Jurkat, Clone E6-1 (cell line): Measurements from ENCODE around the gene KRTAP8-1. TPM values are rescaled to one million over a fixed set of nuclear protein-coding genes. Genes with fewer than 3 reads are reported as not detected.

Experiments
- DNase-seq: peaks from one replicate; pipeline ENCODE4 v3.0.0-alpha.2; 2011; ENCODE audit warnings: low read depth, low spot score
- H3K4me3 ChIP-seq: 2 replicates; pipeline ENCODE4 v1.5.1; 2011; ENCODE audit warnings: mild to moderate bottlenecking, low read length, control low read depth, moderate library complexity
- polyA plus RNA-seq: library from polyadenylated mRNA; unstranded; fragments of >200 nt; gene quantifications from one replicate; pipeline ENCODE4 v1.2.1, GENCODE V29; 2012; ENCODE audit warnings: missing spikeins; ENCODE audit not compliant: insufficient read length, insufficient read depth

The KRTAP8-1 gene, protein sequence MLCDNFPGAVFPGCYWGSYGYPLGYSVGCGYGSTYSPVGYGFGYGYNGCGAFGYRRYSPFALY
- polyA plus RNA-seq, result not detected

DNA sequence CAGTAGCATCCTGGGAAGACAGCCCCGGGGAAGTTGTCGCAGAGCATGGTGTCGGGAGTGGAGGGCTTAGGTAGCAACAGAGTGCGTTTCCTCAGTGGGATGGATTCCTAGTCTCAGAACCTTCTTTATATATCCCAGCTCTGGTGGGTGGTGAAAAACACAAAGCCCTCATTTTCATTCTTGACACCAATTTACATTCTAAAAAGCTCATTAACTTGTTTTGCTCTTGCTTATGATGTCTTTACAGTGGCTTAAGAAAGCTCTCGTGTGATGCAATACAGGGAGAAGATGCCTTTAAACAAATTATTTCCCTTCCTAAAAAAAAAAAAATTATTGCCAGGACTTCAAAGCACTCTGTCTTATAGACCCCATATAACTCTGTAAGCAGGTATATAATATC is at the start of gene KRTAP8-1:
Gene KRTAP8-1, minus strand, starts transcription at position 101 of the 400 bp plus-strand sequence. Its CDS starts 54 bp downstream, at position 47.
- no peak for DNase-seq
- no peak within 1 kb of the TSS for H3K4me3 ChIP-seq

GRCh38 chr21:30847627-30848500 is 34.8 kb upstream of the KRTAP8-1 start:
- DNase-seq, result no peak
- no peak overlapping the region for H3K4me3 ChIP-seq

- no peak overlapping the region for H3K4me3 ChIP-seq
- peak; percentile 1 for DNase-seq
Observed at GRCh38 chr21:30842990-30843389, 29.9 kb upstream of the KRTAP8-1 start.

DNA sequence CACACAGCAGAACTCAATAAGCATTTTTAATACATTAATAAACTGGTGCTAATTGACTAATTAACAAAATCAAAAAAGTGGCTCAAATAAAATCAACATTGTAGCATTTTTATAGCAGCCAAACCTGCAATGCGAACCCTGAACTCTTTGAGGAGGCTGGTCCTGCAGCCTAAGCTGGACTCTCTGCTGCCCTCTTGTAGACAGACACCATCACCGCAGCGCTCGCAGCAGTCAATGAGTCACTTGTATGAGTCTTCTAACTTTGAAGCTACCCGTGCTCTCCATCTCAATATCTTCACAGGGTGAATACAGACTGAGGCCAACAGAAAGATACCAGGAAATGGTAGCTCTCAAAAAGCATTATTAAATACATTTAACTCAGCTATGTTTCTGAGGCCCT is 26.2 kb upstream of the KRTAP8-1 start:
- DNase-seq, result peak; percentile 28
- H3K4me3 ChIP-seq, result no peak overlapping the region

GRCh38 chr21:30838536-30838935 is 25.5 kb upstream of the KRTAP8-1 start:
- DNase-seq, result no peak
- H3K4me3 ChIP-seq, result no peak overlapping the region

GRCh38 chr21:30831194-30831765 is 18.2 kb upstream of the KRTAP8-1 start:
- DNase-seq, result peak; percentile 19
- no peak overlapping the region for H3K4me3 ChIP-seq

GRCh38 chr21:30829659-30830058 is 16.6 kb upstream of the KRTAP8-1 start, which contains the start of gene KRTAP7-1:
Gene KRTAP7-1 (minus strand): TSS chr21:30829759. CDS start chr21:30829698, 61 bp downstream.
- DNase-seq, result no peak
- H3K4me3 ChIP-seq, result no peak within 1 kb of the TSS

DNA sequence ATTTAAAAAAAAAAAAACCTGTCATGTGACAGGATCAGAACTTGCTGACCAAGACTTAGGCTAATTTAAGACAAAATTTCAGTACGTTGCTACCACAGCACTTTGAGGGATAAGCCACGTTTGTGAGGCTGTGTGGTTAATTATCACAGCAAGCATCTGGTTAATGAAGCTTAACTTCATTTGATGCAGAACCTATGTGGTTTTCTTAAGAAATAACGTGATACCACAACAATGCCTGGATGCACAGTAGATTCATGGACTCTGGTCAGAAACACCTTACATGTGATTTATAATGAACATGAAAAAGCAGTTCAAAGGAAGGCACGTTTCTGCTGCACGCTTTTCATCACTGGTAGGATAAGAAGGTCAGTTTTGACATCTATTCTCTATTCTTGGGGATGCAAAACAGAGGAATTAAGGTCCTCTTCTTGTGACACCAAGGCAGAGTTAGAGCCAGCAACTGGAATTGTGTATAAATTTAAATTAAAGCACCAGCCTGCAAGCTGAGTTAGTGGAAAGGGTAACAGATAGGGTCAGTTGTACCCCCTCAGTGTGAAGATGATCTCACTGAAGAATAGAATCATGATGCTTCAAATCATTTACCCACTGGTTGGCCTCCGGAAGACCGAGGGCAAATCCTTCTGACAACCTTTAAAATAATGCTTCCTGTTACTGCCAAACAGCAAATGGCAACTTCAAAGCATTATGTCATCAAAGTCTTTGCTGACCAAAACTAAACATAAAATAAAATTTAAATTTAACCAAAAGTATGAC is 6.0 kb upstream of the KRTAP8-1 start:
- no peak overlapping the region for H3K4me3 ChIP-seq
- DNase-seq, result no peak

DNA sequence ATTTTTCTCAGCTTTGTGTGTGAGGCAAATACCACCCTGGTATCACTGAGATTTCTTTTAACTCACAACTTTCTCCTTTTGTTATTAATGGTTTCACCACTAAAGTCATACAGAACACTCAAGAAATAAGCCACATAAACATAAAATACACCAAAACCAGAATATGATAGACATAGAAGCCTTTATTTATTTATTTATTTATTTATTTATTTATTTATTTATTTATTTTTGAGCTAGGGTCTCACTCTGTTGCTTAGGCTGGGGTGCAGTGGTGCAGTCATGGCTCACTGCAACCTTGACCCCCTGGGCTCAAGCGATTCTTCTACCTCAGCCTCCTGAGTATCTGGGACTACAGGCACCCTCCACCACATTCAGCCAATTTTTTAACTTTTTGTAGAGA is 12.5 kb downstream of the KRTAP8-1 start:
- H3K4me3 ChIP-seq, result no peak overlapping the region
- no peak for DNase-seq

DNA sequence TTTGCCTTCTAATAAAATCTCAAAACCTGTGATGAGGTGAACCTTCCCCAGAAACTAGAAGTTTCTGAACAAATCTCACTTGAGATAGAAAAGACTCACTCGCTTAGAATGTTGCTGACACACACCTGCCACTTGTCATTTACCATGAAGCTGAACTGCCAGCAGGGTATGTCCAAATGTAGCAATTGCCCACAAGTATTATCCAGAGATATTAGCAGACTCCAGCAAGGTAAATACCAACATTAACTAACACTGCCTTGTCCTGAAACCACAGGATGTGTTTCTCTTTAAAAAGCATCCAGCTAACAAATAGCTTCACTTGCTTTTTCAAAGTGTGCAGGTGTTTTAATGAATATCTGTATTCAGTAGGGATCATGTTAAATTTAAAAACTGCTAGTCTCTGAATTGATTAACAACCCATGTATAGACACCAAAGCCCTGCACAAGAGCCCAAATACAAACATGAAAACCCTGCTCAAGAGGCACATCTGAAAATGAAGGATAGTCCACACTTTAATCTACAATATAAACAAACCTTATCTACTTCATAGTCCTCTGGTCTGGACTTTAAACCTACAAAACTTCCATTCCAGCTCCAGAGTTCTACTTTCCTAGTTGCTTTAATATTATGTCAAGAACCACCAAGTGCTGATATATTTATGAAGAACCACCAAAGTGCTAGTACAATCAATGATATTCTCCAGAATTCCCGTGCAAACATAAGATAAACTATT is 19.3 kb downstream of the KRTAP8-1 start:
- no peak overlapping the region for H3K4me3 ChIP-seq
- no peak for DNase-seq

DNA sequence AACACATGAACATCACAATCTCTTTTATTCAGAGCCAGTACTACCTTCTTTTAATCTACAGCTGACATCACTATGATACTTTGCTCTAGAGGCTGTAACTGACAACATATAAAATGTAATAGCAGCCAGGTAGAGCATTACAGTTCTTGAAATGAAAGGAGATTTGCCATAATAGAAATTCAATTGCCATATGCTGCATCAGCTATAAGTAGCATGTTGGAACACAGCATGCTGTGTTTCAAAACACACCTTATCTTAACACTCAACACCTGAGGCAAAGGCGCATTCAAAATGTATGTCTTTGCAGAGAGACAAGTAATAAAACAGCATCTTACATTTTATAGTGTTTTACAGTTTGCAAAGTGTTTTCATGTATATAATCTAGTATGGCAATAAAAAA is 33.8 kb downstream of the KRTAP8-1 start:
- no peak overlapping the region for H3K4me3 ChIP-seq
- DNase-seq, result no peak

GRCh38 chr21:30769724-30770431 is 43.2 kb downstream of the KRTAP8-1 start:
- no peak for DNase-seq
- H3K4me3 ChIP-seq, result no peak overlapping the region
